ENCODE data around the gene UBE2I.
A peak's percentile ranks its signal among the peaks of the same experiment; 100 is the strongest.

The UBE2I gene

GRCh38 chr16:1351215-1351581 lies 41.8 kb downstream of the UBE2I start:
- DNase-seq: no peak
- Histone ChIP-seq H3K9me3 (no peaks in the 10 kb centered on the region), H3K4me3 (peak overlapping the region; percentile 69 to 96), H3K36me3 (peaks cover 19 to 45% (median 25%) of the 10 kb centered on the region in 3 donors), H3K4me1 (peaks cover 0 to 49% (median 25%) of the 10 kb centered on the region in 4 donors), H3K27ac (peak overlapping the region; percentile 55 to 74), H3K27me3 (no peaks in the 10 kb centered on the region)
- TF ChIP-seq, protein P1, sequence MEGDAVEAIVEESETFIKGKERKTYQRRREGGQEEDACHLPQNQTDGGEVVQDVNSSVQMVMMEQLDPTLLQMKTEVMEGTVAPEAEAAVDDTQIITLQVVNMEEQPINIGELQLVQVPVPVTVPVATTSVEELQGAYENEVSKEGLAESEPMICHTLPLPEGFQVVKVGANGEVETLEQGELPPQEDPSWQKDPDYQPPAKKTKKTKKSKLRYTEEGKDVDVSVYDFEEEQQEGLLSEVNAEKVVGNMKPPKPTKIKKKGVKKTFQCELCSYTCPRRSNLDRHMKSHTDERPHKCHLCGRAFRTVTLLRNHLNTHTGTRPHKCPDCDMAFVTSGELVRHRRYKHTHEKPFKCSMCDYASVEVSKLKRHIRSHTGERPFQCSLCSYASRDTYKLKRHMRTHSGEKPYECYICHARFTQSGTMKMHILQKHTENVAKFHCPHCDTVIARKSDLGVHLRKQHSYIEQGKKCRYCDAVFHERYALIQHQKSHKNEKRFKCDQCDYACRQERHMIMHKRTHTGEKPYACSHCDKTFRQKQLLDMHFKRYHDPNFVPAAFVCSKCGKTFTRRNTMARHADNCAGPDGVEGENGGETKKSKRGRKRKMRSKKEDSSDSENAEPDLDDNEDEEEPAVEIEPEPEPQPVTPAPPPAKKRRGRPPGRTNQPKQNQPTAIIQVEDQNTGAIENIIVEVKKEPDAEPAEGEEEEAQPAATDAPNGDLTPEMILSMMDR (IDR thresholded peaks at IDR 0.05): no peak
- intact Hi-C loops (cut with DNase I; ENCODE audit: low total_unique reads): no loop called here

- peak within 1 kb of the TSS; percentile 55 to 74 for H3K27ac ChIP-seq
- no peaks in the 10 kb centered on the region for H3K27me3 ChIP-seq
- peaks cover 0 to 53% (median 25%) of the 10 kb centered on the region in 4 donors for H3K4me1 ChIP-seq
- peaks cover 19 to 40% (median 25%) of the 10 kb centered on the region in 3 donors for H3K36me3 ChIP-seq
- TF ChIP-seq, protein P1 (IDR thresholded peaks at IDR 0.05): peak in 1 of 2 experiments; percentile 10
- no peaks in the 10 kb centered on the region for H3K9me3 ChIP-seq
- intact Hi-C loops (cut with DNase I; ENCODE audit: low total_unique reads): no loop called here
- peak; percentile 75 to 90 for DNase-seq
- peak within 1 kb of the TSS; percentile 69 to 96 for H3K4me3 ChIP-seq
Observed at GRCh38 chr16:1351582-1352362, 42.3 kb downstream of the UBE2I start, which contains the start of the genes GNPTG and TSR3. Gene GNPTG, plus strand, starts transcription at chr16:1351931. Its CDS starts 35 bp downstream, at chr16:1351966. Gene TSR3, minus strand, starts transcription at chr16:1351878. Its CDS starts 74 bp downstream, at chr16:1351804.

DNA sequence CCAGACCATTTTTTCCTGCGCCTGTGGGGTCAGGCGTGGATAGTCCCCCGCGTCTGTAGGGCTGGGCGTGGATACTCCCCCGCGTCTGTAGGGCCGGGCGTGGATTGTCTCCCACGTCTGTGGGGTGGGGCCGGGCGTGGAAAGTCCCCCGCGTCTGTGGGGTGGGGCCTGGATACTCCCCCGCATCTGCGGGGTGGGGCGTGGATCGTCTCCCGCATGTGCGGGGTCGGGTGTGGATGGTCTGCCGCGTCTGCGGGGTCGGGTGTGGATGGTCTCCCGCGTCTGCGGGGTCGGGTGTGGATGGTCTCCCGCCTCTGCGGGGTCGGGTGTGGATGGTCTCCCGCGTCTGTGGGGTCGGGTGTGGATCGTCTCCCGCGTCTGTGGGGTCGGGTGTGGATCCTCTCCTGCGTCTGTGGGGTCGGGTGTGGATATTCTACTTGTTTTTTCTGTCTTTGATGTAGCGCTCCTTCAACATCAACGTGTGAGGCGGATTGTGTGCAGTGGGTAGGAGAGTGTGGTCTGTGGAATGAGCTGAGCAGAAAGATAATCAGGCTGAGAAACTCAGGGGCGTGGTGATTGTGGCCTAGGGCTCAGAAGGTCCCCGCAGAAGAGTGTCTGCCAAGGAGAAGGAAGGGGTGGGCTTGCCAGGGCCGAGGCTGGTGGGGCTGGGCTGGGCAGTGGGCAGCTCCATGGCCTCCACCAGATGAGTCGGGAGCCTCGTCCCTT lies 45.5 kb downstream of the UBE2I start:
- Histone ChIP-seq H3K27me3 (no peaks in the 10 kb centered on the region), H3K4me3 (no peak overlapping the region), H3K9me3 (no peaks in the 10 kb centered on the region), H3K27ac (no peak overlapping the region), H3K4me1 (peaks cover 0 to 52% (median 25%) of the 10 kb centered on the region in 4 donors), H3K36me3 (peaks cover under 1 to 27% (median 2%) of the 10 kb centered on the region in 3 donors)
- intact Hi-C loops (cut with DNase I; ENCODE audit: low total_unique reads): no loop called here
- TF ChIP-seq, protein P1 (IDR thresholded peaks at IDR 0.05): no peak
- no peak for DNase-seq

GRCh38 chr16:1355591-1355990 lies 46.2 kb downstream of the UBE2I start:
- intact Hi-C loops (cut with DNase I; ENCODE audit: low total_unique reads): no loop called here
- Histone ChIP-seq H3K9me3 (no peaks in the 10 kb centered on the region), H3K36me3 (peaks cover 0 to 26% (median 2%) of the 10 kb centered on the region in 3 donors), H3K27ac (no peak overlapping the region), H3K27me3 (no peaks in the 10 kb centered on the region), H3K4me3 (no peak overlapping the region), H3K4me1 (peaks cover 0 to 46% (median 20%) of the 10 kb centered on the region in 4 donors)
- TF ChIP-seq, protein P1 (IDR thresholded peaks at IDR 0.05): no peak
- DNase-seq: no peak

DNA sequence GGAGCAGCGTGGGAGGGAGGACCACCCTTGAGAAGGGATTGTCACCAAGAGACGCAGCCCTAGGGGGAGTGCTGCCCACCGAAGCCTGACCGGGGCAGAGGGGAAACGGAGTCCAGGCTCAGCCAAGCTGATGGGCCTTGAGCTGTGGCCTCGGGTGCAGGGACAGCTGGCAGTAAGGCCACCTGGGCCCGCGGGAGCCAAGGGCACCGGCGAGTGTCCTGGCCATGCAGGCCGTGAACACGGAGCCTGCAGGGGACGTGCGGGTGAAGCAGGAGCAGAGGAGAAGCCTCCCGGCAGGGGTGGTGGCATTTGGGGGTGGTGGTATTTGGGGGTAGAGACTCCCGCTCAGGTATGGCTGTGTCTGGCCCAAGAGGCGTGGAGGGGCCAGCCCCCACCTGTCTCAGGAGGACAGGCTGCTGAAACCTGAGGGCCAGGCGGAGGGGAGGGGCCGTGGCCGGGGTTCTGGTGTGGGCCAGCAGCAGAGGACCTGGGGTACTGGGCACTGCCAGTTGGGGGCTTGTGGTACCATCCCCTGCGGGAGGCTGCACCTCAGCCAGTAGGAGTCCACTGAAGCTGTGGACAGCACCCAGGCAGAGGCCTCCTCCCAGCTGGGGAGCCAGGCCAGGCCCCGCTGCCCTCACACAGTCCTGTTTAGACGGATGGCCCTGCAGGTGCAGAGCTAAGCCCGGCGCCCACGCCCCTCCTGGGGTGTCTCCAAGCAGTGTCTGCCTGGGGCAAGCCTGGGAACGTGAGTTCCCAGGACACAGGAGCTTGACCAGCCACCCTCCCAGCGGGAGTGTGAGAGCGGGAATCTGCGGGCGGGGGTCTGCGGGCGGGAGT lies 46.8 kb downstream of the UBE2I start:
- DNase-seq: no peak

More for the DNA sequence above, 46.8 kb downstream of the UBE2I start:
- no peak overlapping the region for H3K4me3 ChIP-seq
- H3K27ac ChIP-seq: no peak overlapping the region
- peaks cover 0 to 31% (median 7%) of the 10 kb centered on the region in 3 donors for H3K36me3 ChIP-seq
- intact Hi-C loops (cut with DNase I; ENCODE audit: low total_unique reads): no loop called here
- H3K27me3 ChIP-seq: no peaks in the 10 kb centered on the region
- H3K4me1 ChIP-seq: peaks cover 0 to 39% (median 14%) of the 10 kb centered on the region in 4 donors
- TF ChIP-seq, protein P1 (IDR thresholded peaks at IDR 0.05): no peak
- no peaks in the 10 kb centered on the region for H3K9me3 ChIP-seq
